BJ (cell line): ENCODE results near the gene CDKAL1. TPM values are rescaled to one million over a fixed set of nuclear protein-coding genes. Genes with fewer than 3 reads are reported as not detected.

Source experiments
- CTCF ChIA-PET: fragments of 350-600 bp; formaldehyde crosslinking; extraction: SDS; loops from one replicate; lab custom pipeline; 2021; ENCODE audit warnings: antibody characterized with exemption, inconsistent platforms; lab: Yijun Ruan, JAX
- POLR2A ChIA-PET: fragments of 300-600 bp; sonication (Branson Sonifier 250); formaldehyde crosslinking; extraction: SDS; loops from one replicate; lab custom pipeline; 2021; ENCODE audit warnings: antibody characterized with exemption; lab: Charles Lee
- DNase-seq: peaks from one replicate; pipeline ENCODE4 v3.0.0-alpha.2; 2011; ENCODE audit warnings: low read depth
- H3K27me3 ChIP-seq: 2 replicates; pipeline ENCODE4 v1.6.0; 2011; ENCODE audit warnings: low read length; ENCODE audit not compliant: control insufficient read depth, insufficient read depth
- H3K36me3 ChIP-seq: 2 replicates; pipeline ENCODE4 v1.5.1; 2011; ENCODE audit warnings: low read length; ENCODE audit not compliant: control insufficient read depth, insufficient read depth
- H3K4me3 ChIP-seq: 2 replicates; pipeline ENCODE4 v1.5.1; 2011; ENCODE audit warnings: low read depth, mild to moderate bottlenecking, control low read depth, low read length
- CTCF ChIP-seq: IDR thresholded peaks from 2 replicates; pipeline ENCODE4 v1.5.1; 2011; ENCODE audit warnings: low read depth, mild to moderate bottlenecking, control low read depth, inconsistent platforms, low read length, moderate library complexity; ENCODE audit not compliant: insufficient read depth
- polyA plus RNA-seq: library from polyadenylated mRNA; depleted of rRNA; stranded (reverse); fragments of >200 nt; gene quantifications from 2 replicates; pipeline ENCODE4 v1.2.3, GENCODE V29; 2011

CDKAL1 gene
- polyA plus RNA-seq, 1 experiment, result 3.8 TPM

GRCh38 chr6:20630136-20630535, 95.9 kb downstream of the CDKAL1 start:
- no peak for DNase-seq
- no peaks in the 10 kb centered on the region for H3K36me3 ChIP-seq
- no peaks in the 10 kb centered on the region for H3K27me3 ChIP-seq
- POLR2A ChIA-PET, result no interaction called here
- CTCF ChIA-PET, result no interaction called here
- no peak for TF ChIP-seq CTCF
- no peak overlapping the region for H3K4me3 ChIP-seq

- Histone ChIP-seq H3K4me3 (no peak overlapping the region), H3K36me3 (no peaks in the 10 kb centered on the region), H3K27me3 (no peaks in the 10 kb centered on the region)
- no peak for TF ChIP-seq CTCF
- POLR2A ChIA-PET, result no interaction called here
- CTCF ChIA-PET, result no interaction called here
- no peak for DNase-seq
Measured at GRCh38 chr6:20630617-20631548, 96.6 kb downstream of the CDKAL1 start.

DNA sequence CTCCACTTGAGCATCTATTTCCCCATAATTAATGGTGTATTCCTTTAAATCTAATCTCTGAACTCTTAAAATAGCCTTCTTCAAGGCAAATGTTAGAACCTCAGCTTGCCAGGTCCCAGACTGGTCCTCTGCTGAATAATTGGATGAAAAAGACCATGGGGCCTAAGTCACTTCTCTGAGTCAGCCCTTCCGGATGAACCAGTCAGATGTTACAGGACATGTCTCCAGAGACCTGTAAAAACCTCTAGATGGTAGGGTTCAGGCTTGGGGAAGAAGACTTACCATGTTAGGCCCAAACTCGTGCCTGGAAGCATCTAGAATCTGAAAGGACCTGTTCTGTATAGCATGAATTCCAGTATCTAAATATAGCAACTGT, 97.3 kb downstream of the CDKAL1 start:
- no peak for TF ChIP-seq CTCF
- H3K36me3 ChIP-seq, result no peaks in the 10 kb centered on the region
- H3K27me3 ChIP-seq, result no peaks in the 10 kb centered on the region
- no peak for DNase-seq
- H3K4me3 ChIP-seq, result no peak overlapping the region
- POLR2A ChIA-PET, result no interaction called here
- CTCF ChIA-PET, result no interaction called here

DNA sequence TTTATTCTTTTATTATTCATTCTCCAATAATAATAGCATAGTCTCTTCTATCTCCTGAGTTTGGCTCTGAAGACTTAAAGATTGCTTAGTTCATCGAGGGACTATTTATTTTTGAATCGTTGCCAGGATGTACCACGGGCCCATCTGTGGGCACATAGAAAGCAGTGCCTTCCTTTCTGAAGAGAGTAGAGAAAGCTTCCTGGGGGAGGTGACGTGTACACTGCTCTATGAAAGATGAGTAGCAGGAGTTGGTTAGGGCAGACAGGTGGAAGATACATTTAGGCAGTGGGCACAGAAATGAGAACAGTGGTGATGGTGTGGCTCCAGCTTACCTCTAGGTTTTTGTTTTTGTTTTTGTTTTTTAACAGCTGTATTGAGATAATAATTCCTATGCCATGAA, 98.4 kb downstream of the CDKAL1 start:
- H3K27me3 ChIP-seq, result no peaks in the 10 kb centered on the region
- no peak for TF ChIP-seq CTCF
- no peaks in the 10 kb centered on the region for H3K36me3 ChIP-seq
- DNase-seq, result no peak
- no peak overlapping the region for H3K4me3 ChIP-seq
- ChIA-PET POLR2A (no interaction called here), CTCF (no interaction called here)

DNA sequence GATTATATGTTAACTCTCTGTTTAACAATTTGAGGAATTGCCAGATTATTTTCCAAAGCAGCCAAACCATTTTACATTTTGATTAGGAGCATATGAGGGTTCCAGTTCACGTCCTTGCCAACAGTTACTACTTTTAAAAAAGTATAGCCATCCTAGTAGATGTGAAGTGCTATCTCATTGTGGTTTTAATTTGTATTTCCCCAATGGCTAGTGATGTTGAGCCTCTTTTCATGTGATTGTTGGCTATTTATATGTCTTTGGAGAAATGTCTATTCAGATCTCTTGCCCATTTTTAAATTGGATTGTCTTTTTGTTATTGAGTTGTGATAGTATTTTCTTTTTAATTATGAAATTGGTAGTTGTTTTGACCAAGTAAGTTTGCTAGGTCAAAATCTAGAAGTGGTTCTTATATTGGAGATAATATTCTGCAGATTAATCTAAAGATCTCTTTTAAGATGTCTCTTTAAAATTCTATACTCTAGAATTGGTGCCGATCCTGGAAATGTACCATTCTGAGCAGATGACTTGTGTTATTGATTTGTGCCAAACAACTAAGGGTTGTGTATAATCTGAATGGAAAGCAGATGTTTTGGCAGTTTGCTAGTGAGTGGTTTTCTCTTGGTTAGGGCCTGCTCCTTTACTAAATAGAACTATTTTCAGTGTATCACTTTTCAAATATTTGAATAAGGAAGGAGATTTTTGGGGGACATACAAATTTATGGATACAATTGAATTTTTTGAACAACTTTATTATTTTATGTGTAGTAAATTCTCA, 99.5 kb downstream of the CDKAL1 start:
- Histone ChIP-seq H3K4me3 (no peak overlapping the region), H3K36me3 (no peaks in the 10 kb centered on the region), H3K27me3 (no peaks in the 10 kb centered on the region)
- TF ChIP-seq CTCF, result no peak
- no peak for DNase-seq
- POLR2A ChIA-PET, result no interaction called here
- CTCF ChIA-PET, result no interaction called here
